ENCODE results near the gene PAX5. TPM values are rescaled to one million over a fixed set of nuclear protein-coding genes. Genes with fewer than 3 reads are reported as not detected.

Gene PAX5
- total RNA-seq, 1 donor from 2014 or later: 0.12 TPM

DNA sequence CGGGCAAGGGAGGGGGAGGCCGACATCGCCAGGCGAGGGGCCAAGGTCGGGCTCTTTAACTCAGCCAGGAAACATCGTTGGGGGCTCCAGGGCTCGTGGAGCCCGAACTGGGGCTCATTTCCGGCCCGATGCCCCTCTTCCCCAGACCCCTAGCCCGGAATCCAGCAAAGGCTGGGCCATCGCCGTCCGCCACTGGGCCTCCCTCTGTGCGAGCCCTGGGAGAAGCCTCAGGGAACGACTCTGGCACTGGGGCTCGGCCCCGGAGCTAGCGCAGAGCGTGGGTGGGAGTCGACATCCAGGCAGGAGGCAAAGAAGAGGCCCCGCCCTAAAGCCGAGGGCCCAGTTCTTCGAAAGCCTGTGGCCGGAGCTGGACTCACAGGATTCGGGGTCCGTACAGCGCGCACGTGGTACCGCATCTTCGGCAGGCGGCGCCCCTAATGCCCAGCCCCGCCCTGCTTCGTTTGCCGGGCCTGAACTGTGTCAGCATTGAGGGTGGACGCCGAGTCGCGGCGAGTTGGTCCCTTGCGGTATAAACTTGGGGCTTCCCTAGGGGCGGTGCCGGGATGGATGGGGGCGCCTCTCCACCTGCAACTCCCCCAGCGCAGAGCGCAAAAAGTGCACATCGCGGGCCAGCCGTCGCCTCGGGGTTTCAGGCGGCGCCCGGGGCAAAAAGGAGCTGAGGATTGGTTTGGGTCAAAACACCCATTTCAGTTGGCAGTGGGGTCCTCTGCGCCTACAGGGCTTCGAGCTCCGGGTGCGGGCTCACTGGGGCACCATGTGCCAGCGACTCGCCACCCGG, 3.6 kb upstream of the PAX5 start:
- no peak for DNase-seq (ENCODE audit: low spot score)

DNA sequence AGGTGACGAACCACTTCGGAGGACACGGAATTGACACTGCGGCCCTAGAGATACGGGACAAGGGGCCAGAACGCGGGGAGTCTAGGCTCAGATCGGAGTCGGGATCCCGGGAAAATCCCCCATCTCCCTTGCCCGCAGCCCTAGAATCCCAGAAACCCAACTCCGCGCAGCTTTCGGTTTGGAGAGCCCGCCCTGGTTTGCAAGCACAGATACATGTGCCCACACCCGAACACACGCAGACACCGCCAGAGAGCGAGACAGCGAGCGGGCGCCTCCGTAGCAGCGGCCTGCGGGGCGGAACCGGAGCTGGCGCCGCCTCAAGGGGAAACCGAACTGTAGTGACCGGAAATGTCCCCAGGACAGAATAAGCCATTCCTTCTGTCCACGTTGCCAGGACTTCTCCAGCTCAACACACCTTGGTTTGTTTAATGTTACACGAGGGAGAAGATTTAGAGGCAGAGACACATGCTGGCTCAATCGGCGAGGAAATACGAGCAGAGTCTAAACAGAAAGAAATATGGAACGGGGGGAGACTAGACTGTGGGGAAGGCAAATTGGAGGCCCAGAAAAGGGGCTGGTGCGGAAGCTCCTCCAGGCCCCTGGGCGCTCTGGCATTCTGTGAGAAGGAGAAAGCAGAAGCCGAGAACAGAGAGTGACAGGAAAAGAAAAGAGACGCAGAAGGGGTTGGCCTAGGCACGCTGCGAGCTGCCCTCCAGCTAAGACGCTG, 2.9 kb upstream of the PAX5 start:
- no peak for DNase-seq (ENCODE audit: low spot score)

DNA sequence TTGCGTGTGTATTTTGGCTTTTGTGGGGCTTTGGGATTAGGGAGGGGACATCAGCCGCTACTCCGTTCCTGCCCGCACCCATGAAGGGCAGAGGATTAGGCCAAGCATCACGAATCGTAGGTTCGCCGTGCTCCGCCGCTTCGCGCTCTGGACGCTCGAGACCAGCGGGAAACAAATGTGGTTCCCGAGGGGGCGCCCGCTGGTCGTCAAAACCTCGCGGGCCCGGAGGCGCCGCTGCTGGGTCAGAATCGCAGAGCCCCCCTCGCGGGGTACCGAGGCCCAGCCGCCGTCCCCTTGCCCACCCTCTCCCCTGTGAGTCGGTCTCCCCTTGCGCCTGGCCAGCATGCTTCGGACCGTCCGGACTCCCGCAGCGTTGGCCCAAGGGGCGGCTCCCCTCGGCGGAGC, 2.3 kb upstream of the PAX5 start:
- DNase-seq (ENCODE audit: low spot score): no peak

DNA sequence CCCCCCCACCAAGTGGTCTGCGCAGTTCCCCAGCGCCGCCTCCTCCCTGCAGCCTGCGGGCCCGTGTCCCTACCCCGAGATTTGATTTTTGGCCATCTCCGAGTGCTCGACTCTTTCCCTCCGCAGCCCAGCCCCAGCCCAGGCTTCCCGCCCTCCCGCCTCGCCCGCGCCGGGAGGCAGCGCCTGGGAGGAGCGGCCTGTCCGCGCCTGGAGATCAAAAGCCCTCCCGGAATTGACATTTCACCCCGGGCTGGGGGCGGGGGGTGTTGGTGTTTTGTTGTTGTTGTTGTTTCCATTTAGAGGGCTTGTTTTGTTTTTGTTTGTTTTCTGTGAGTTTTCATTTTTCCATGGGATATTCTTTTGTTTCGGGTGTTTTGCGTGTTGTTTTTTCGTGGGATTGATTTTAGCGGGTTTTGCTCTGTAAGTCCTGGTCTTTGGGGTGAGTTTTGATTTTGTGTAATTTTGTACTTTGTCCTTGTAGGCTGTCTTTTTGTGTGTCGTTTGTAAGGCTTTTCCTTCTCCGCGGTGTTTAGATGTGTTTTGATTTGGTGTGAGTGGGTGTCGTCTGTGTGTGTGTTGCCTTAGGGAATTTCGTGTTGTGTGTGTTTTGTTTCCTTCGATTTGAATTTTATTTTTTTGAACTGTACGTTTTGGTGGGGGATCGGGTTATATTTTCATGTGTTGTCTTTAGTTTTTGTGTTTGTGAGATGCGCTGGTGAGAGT, 1.7 kb upstream of the PAX5 start:
- DNase-seq (ENCODE audit: low spot score): no peak

DNA sequence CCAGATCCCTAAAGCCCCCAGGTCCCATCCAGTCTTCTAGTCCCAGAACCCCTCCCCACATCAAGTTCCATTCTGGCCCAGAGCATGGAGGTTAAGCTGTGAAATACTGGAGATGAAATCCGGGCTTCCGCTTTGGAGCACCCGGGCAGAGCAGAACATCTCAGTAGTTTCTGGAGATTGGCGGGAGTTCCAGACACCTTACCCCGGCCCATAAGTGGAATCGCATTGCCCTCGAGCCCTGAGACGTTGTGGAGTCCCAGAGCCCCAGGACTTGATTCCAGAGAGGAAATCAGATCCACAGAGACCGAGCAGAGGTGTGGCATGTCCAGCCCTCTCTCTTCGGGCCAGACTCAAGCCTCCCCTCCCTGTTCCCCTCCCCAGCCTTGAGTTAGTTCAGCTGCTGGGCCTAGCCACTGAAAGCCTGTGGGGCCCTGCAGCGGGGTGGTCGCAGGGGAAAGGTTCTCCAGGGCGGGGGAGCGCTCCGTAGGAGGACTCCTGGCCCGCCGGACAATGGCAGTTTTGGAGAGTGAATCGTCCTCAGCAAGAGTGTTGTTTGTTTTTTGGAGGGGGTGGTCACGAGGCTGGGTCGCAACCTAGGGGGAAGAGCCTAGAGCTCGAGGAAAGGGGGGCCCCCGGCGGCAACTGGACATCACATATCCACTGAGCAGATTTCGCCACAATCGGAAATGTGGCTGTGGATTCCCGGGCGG, 1.0 kb upstream of the PAX5 start:
- DNase-seq (ENCODE audit: low spot score): no peak

DNA sequence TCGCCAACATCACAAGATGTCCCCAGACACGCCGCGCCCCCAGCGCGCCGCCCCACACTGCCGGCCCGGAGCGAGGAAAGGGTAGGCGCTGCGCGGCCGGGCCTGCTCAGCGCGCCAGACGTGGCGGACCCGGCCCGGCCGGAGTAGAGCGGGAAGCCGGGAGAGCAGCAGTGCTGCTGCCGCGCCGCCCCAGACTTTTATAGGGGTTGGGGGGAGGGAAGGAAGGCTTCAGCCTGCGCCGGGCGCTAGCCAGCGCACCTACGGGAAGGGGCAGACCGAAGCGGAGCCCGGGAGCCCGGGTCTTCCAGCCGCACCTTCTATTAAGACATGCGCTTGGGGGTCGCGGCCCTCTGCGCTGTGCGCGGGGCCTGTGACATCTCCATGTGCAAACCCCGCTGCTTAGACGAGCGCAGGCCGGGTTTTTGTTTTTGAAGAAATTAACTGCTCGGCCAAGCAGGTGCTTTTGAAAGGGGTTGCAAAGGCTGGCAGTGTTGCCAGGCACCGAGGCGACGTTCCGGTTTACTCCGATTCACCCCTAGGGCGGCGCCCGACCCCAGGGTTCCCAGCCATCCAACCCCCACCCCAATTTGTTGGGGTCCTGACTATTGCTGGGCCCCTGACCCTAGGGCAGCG, 353 bp upstream of the PAX5 start:
- no peak for DNase-seq (ENCODE audit: low spot score)

DNA sequence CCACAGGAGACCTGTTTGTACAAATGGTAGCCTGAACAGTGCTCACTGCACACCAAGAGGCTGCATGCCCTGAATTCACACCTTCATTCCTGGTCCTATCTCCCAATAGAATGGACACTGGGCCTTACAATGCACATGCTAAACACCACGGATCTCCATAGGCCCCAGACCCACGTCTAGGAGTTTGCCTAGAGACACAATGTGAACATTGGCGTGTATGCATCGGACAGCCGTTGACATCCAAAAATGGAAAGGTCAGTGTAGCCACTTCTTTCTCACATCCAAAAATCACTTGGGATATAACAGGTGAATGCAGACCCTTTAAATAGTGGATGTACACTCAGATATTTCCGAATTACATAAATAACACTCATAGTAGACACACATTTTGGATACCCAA, 927 bp downstream of the PAX5 start:
- no peak for DNase-seq (ENCODE audit: low spot score)

DNA sequence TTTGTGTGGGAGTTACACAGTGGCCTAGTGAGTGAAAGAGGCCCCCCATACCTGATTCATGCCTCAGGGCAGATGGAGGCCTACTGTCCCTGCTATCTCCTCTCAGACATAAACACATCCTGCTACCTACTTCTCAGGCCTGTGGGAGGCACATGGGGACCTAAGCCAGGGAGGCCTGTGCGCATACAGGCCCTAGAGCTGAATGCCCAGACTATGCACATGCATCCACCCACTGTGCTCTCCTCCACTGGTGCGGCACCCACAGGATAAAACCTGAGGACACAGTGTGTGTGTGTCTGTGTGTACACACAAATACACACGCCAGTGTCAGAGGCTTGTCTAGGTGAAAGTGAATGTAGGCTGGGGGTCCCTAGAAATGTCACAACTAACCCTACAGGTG, 1.4 kb downstream of the PAX5 start:
- DNase-seq (ENCODE audit: low spot score): no peak

DNA sequence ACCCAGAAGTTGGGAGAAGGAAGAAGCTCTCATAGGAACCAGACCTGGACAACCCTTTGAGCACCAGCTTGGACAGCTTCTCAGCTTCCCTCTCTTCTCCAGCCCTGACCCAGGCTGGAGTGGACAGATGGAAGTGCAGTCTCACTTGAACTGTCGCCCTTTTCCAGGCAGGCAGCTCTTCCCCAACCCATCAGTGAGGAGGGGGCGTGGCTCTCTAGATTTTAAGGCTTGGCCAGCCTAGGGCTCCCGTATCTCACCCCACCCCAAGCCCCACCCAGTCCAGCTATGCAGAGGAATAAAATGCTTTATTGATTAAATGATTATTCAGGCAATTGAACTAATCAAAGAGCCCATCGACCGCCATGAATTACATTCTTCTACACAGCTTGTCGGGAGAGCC, 2.2 kb downstream of the PAX5 start:
- DNase-seq (ENCODE audit: low spot score): no peak

DNA sequence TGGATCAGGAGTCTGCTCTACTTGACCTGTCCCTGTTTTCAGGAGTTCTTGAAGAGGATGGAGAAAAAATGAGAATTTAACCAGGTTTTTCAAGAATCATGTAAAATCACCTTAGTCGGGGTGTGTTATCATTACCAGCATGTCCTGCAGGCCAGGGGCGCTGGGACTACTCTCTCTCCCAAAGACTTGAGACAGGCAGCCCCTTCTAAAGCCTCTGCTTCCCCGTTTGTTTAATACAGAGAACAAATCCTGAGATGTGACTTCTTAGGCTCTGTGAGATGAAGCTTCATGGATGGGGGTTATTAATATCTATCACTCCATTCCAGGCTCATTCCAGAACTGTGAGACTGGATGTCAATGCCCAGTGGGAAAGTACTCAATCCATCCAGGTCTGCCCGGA, 3.0 kb downstream of the PAX5 start:
- DNase-seq (ENCODE audit: low spot score): no peak

DNA sequence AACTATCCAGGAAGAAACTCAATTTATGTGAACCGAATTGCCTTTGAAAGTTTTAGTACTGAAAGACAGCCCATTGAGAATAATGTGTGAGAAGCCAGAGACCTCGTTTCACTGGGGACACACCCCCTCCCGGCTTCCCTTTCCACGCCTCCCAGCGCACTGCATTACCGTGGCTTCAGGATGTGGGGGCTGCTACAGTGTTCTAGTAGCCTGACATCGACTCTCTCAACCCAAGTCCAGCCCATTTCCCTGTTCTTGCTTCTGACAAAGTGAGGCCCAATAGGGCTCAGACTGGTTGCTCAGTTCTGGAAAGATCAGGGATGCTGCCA, 3.5 kb downstream of the PAX5 start:
- DNase-seq (ENCODE audit: low spot score): no peak

DNA sequence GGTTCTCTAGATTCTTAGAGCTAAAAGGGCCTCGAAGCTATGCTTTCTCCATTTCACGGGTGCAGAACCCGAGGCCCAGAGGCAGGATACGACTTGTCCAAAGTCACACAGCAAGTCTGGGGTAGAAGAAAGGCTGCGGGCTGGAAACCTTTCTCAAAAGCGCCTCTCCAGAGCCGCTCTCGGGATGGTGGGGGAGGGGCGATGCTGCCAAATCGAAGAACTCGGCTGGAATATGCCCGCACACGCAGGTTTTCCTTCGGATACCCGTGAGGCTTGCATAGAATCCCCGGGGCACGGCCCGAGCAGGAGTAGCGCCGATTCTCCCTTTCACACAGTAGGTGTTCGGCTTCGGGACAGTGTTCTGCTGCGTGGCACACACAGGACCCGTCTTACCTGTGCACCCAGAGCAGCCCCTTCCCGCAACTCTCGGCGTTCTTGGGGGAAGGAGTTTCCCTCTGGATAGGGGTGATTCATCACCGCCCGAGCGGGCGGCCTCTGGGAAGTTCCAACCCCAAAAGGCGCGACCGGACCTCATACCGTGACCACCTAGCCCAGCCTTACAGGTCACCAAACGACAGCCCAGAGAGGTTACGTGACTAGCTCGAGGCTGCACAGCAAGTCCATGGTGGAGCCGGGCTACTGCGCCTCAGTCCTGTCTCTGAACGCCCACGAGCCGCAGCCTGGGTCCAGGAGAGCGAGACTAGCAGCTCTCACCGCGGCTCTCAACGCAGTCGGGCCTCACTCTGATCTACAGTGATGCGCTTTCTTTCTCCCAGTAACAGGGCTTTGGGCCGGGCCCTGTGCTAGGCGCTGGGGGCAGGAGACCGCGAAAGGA, 4.1 kb downstream of the PAX5 start:
- DNase-seq (ENCODE audit: low spot score): no peak

DNA sequence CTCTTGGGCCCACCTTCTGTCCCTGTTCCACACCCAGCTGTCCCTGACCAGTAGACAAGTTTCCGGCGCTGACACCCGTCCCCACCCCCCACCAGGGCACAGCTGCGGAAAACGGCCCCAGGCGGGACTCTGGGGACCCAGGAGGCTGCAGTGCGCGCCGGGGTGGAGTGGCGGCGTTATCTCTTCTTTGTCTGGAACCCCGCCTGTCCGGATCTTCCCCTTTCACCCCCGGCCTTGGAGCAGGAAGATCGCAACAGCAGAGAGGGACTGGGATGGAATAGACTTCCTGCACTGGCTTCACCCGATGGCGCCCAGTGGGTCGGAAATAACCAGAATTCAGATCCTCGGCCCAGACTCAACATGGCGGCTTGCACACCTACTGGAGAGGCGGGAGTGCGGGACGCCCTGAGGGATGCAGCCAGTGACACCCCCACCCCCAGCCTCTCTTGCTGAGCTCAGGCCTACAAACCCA, 4.7 kb downstream of the PAX5 start:
- DNase-seq (ENCODE audit: low spot score): no peak

DNA sequence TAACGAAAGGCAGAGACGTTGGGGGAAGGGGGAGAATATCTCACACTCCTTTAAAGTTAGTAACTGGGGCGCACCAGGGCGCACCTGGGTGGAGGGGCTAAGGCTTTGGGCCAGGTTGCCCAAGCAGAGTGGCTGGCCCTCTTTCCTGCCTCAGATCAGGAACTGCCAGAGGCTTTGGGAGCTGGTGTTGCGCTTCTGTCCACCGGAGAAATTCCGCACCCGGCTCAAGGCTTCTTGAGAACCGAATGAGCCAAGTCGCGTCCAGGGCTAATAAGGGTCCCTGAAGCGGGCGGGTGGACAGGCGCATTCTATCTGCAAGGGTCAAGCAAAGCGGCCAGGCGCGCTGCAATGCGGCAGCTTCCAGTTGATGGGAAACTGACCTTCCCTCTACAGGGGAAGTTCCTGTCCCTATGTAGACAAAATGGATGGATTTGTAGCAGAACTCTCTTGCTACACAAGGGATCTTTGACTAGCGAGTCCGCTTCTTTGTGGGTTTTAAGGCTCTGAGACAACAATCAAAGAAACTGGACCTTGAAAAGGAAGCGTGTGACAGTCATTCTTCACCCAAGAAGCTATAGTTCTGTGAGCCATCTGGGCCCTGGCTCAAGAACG, 5.5 kb downstream of the PAX5 start:
- no peak for DNase-seq (ENCODE audit: low spot score)

DNA sequence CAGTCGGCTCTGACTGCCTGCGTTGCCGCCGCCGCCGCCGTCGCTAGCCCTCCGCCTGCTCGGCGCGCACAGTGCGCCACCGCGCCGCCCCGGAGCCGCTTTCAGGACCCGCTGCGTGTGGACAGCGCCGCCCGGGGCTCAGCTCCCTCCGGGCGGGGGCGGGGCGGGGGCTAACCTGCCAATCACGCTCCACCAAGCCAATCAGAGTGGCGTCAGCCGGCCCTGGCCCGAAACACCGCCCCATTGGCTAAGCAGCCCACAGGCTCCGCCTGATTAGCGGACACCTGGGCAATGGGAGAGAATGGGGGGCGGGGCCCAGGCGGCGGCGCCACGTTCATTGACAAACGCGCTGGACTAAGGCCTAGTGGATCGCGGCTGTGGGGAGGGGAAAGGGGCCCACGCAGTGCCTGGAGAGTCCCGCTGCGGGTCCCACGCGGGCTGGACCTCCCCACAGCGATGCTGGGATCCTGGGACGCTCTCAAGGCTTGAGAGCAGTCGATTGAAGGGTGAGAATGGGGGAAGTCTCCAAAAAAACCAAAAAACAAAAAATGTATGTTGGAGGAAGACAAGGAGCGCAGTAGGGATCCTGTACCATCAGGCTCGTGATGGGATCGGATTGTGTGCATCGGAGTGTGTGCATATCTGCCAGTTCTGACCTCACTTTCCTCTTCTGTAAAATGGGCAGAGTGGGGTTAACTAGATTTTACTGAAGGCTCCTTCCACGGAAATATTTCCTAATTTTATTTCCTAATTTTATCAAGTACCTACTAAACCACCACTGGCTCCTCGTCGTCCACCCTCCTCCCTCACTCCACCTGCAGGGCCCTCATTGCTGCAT, 6.3 kb downstream of the PAX5 start:
- peak; percentile 92 for DNase-seq (ENCODE audit: low spot score)

DNA sequence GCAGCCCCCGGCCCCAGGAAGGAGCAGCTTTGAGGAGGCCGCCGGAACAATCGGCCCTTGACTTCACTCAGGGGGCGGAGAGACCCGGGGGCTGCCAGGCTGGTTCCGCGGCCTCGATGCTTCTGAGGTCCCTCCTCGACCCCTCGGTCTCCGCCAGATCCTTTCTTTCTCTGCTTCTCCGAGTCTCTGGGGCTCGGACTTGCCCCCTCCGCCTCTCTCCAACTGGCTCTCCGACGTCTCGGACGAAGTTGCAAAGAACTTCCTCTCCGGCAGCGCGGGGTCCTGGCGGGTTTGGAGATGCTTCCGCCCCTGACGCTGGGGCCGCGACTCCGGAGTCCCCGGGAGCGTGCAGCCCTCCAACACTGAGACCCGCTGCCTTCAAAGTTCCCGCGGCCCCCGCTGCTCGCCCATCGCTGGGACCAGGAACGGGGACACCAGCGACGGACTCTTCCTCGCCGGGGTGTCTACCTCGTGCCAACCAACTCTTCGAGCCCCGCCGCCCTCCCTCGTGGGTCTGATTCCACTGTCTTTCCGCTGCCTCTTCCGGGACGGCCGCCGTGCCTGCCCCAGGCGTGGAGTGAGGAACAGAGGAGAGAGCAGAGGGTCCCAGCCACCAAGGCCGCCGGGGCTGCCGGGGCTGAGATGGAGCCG, 7.0 kb downstream of the PAX5 start:
- DNase-seq (ENCODE audit: low spot score): no peak

DNA sequence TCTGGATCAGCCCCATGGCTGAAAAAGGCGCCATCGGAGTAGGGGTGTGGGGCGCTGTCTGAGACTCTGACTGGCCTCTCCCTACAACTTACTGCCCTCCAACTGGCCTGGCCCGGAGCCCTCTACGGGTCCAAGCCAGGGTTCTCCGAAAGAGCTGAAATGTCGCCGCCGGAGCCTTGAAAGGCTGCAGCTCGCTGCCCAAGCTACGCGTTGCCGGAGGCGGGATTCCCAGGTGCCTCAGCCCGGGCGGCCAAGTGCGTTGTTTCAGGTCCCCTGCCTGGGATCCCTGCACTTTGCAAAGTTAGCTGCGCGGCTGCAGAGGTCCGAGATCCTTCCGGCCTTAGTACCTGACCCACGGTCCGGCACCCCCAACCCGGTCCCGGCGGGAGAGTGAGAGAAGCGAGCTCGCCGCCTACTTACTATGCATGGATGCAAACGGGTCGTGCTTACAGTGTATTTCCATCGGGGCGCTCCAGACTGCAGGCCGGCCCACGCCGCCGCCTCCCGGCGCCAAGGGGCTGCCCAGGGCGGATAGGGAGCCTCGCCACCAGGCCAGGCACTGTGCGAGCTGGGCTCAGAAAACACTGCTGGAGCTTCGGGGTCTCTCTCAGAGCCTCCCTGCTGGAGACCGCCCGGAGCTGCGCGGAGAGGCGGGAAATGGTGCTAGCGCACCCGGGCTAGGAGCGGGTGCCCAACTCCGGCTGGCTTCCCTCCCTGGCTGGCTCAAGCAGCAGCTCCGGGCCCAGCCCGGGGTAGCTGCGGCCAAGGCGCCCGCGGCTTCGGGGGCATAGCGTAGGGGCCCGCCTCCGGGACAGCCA, 7.7 kb downstream of the PAX5 start:
- no peak for DNase-seq (ENCODE audit: low spot score)

DNA sequence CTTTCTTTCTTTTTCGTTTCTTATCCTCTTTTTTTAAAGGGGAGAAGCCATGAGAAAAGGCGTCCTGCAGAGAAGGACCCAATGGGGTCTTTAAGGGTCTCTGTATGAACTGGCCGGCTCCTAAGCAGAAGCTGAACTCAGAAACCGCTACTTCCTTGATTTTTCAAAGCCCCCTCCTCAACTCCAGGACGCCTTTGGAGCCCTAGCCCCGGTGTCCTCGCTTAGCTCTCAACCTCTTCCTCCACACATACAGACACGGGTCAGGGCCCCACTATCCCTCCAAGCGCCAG, 8.3 kb downstream of the PAX5 start:
- DNase-seq (ENCODE audit: low spot score): no peak
